ENCODE data around the gene RELA.
"Not testable (repeated sequence)": the region's sequence is repeated elsewhere in the genome, so short reads cannot be mapped to it uniquely, and the experiment has no call there.

The RELA gene

GRCh38 chr11:65662799-65663638 is at the start of gene RELA:
TSS of gene RELA (minus strand) at chr11:65662916. CDS start at chr11:65662832, 84 bp downstream.
- in situ Hi-C loops (cut with MboI; ENCODE audit: low pct_unique_long_range_greater_than_20kb, low sequenced_read_pairs, unreplicated experiment): no loop called here
- peak; percentile 96 for DNase-seq (ENCODE audit: low spot score)
- no peak for TF ChIP-seq CTCF (IDR thresholded peaks at IDR 0.05; ENCODE audit: extremely low read depth, insufficient read depth, missing control alignments)

- peak; percentile 89 for DNase-seq (ENCODE audit: low spot score)
- in situ Hi-C loops (cut with MboI; ENCODE audit: low pct_unique_long_range_greater_than_20kb, low sequenced_read_pairs, unreplicated experiment): loop anchor here (10.0 kb wide), 1 partner anchor 103 kb away; no protein-coding TSS in a partner anchor
- TF ChIP-seq CTCF (IDR thresholded peaks at IDR 0.05; ENCODE audit: extremely low read depth, insufficient read depth, missing control alignments): peak; percentile 99
Measured at GRCh38 chr11:65711785-65712632, 49.3 kb upstream of the RELA start, which contains the start of gene KAT5. TSS of gene KAT5 (plus strand) at chr11:65712252. CDS start at chr11:65712268, 16 bp downstream.

- TF ChIP-seq CTCF (IDR thresholded peaks at IDR 0.05; ENCODE audit: extremely low read depth, insufficient read depth, missing control alignments): no peak
- no peak for DNase-seq (ENCODE audit: low spot score)
- in situ Hi-C loops (cut with MboI; ENCODE audit: low pct_unique_long_range_greater_than_20kb, low sequenced_read_pairs, unreplicated experiment): loop anchor here (10.0 kb wide), 1 partner anchor 104 kb away; no protein-coding TSS in a partner anchor
Measured at GRCh38 chr11:65710421-65710820, 47.7 kb upstream of the RELA start.

GRCh38 chr11:65709661-65710060 is 46.9 kb upstream of the RELA start:
- in situ Hi-C loops (cut with MboI; ENCODE audit: low pct_unique_long_range_greater_than_20kb, low sequenced_read_pairs, unreplicated experiment): loop anchor here (10.0 kb wide), 1 partner anchor 105 kb away; no protein-coding TSS in a partner anchor
- no peak for TF ChIP-seq CTCF (IDR thresholded peaks at IDR 0.05; ENCODE audit: extremely low read depth, insufficient read depth, missing control alignments)
- no peak for DNase-seq (ENCODE audit: low spot score)

- DNase-seq (ENCODE audit: low spot score): no peak
- in situ Hi-C loops (cut with MboI; ENCODE audit: low pct_unique_long_range_greater_than_20kb, low sequenced_read_pairs, unreplicated experiment): no loop called here
- no peak for TF ChIP-seq CTCF (IDR thresholded peaks at IDR 0.05; ENCODE audit: extremely low read depth, insufficient read depth, missing control alignments)
Measured at GRCh38 chr11:65708451-65708850, 45.7 kb upstream of the RELA start.

- in situ Hi-C loops (cut with MboI; ENCODE audit: low pct_unique_long_range_greater_than_20kb, low sequenced_read_pairs, unreplicated experiment); DNase-seq (ENCODE audit: low spot score): not testable (repeated sequence)
Measured at GRCh38 chr11:65707002-65707401, 44.3 kb upstream of the RELA start.
